ENCODE measurements around the gene PRH2. TPM values are rescaled to one million over a fixed set of nuclear protein-coding genes. Genes with fewer than 3 reads are reported as not detected.

Gene PRH2
- polyA plus RNA-seq, 1 donor (not counting 4 experiments of a cell fraction or from before 2014, with no cell fraction given) = 0.12 TPM

- Histone ChIP-seq H3K36me3 (ENCODE audit: control insufficient read depth in 2 of 2, extremely low read depth in 1 of 2, insufficient read depth in 2 of 2, low read length in 2 of 2) (no peaks in the 10 kb centered on the region), H2AFZ (ENCODE audit: control insufficient read depth, low read length) (peak within 1 kb of the TSS; percentile 68), H3K9me1 (ENCODE audit: control insufficient read depth, extremely low read depth, insufficient read depth, low read length) (no peaks in the 10 kb centered on the region), H4K20me1 (ENCODE audit: control insufficient read depth, extremely low read depth, insufficient read depth, low read length) (no peaks in the 10 kb centered on the region), H3K4me1 (ENCODE audit: control insufficient read depth, extremely low read depth, insufficient read depth, low read length) (peaks cover 38% of the 10 kb centered on the region), H3K4me3 (ENCODE audit: control insufficient read depth in 2 of 3, extremely low read depth in 1 of 3, insufficient read depth in 2 of 3, low read depth in 1 of 3, low read length in 3 of 3) (no peak within 1 kb of the TSS), H3K27ac (ENCODE audit: control insufficient read depth, insufficient read depth, low read length) (no peak within 1 kb of the TSS), H3K27me3 (ENCODE audit: control insufficient read depth, extremely low read depth, insufficient read depth, low read length) (no peaks in the 10 kb centered on the region), H3K9ac (ENCODE audit: control insufficient read depth, extremely low read depth, insufficient read depth, low read length) (no peak within 1 kb of the TSS), H3K9me3 (ENCODE audit: control insufficient read depth, low read depth, low read length) (no peaks in the 10 kb centered on the region), H3K4me2 (ENCODE audit: control insufficient read depth, extremely low read depth, insufficient read depth, low read depth, low read length) (peak within 1 kb of the TSS; percentile 57), H3K79me2 (ENCODE audit: control insufficient read depth, insufficient read depth, low read length) (no peaks in the 10 kb centered on the region)
- TF ChIP-seq EZH2 (IDR thresholded peaks at IDR 0.05; ENCODE audit: low read length) = no peak
- TF ChIP-seq, protein P1, sequence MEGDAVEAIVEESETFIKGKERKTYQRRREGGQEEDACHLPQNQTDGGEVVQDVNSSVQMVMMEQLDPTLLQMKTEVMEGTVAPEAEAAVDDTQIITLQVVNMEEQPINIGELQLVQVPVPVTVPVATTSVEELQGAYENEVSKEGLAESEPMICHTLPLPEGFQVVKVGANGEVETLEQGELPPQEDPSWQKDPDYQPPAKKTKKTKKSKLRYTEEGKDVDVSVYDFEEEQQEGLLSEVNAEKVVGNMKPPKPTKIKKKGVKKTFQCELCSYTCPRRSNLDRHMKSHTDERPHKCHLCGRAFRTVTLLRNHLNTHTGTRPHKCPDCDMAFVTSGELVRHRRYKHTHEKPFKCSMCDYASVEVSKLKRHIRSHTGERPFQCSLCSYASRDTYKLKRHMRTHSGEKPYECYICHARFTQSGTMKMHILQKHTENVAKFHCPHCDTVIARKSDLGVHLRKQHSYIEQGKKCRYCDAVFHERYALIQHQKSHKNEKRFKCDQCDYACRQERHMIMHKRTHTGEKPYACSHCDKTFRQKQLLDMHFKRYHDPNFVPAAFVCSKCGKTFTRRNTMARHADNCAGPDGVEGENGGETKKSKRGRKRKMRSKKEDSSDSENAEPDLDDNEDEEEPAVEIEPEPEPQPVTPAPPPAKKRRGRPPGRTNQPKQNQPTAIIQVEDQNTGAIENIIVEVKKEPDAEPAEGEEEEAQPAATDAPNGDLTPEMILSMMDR (optimal IDR thresholded peaks at IDR 0.05 in 1 of 3, IDR thresholded peaks at IDR 0.05 in 1 of 3, conservative IDR thresholded peaks at IDR 0.05 in 1 of 3; ENCODE audit: extremely low read depth in 1 of 3, insufficient read depth in 2 of 3, low read length in 3 of 3) = no peak
- no peak for FAIRE-seq
- no peak for DNase-seq (ENCODE audit: low read depth, low spot score)
- dilution Hi-C loops (cut with MboI; ENCODE audit: extremely low pct_ligation_motif_present, low sequenced_read_pairs) = no loop called here
These were observed 10.1 kb downstream of the PRH2 start, which contains the start of gene TAS2R14 for GRCh38 chr12:10939163-10939562. TSS of gene TAS2R14 (minus strand) at chr12:10939263. CDS start at chr12:10939207, 56 bp downstream.

DNA sequence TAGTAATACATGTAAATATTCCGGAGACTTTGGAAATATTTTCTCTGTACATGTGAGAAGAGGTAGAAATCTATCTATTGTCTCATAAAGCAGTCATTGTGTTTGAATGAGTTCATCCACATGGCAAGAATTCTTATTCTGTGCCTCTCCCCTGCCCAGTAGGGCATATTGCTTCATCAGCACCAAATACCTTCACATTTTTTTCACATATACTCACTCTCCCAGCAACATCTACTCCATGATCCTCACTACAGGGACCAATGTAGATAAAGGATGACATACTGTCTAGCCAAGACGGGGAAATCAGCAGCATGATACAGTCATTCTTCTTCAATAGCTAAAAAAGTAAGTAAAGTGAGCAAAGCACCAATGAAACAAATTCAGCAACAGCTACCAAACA lies 11.4 kb downstream of the PRH2 start:
- Histone ChIP-seq H3K79me2 (ENCODE audit: control insufficient read depth, insufficient read depth, low read length) (no peaks in the 10 kb centered on the region), H3K4me3 (ENCODE audit: control insufficient read depth in 2 of 3, extremely low read depth in 1 of 3, insufficient read depth in 2 of 3, low read depth in 1 of 3, low read length in 3 of 3) (no peak overlapping the region), H3K27ac (ENCODE audit: control insufficient read depth, insufficient read depth, low read length) (peak overlapping the region; percentile 36), H3K4me2 (ENCODE audit: control insufficient read depth, extremely low read depth, insufficient read depth, low read depth, low read length) (peak overlapping the region; percentile 7), H3K36me3 (ENCODE audit: control insufficient read depth in 2 of 2, extremely low read depth in 1 of 2, insufficient read depth in 2 of 2, low read length in 2 of 2) (no peaks in the 10 kb centered on the region), H3K9me3 (ENCODE audit: control insufficient read depth, low read depth, low read length) (no peaks in the 10 kb centered on the region), H3K4me1 (ENCODE audit: control insufficient read depth, extremely low read depth, insufficient read depth, low read length) (peaks cover 38% of the 10 kb centered on the region), H2AFZ (ENCODE audit: control insufficient read depth, low read length) (no peak overlapping the region), H3K9ac (ENCODE audit: control insufficient read depth, extremely low read depth, insufficient read depth, low read length) (no peak overlapping the region), H4K20me1 (ENCODE audit: control insufficient read depth, extremely low read depth, insufficient read depth, low read length) (no peaks in the 10 kb centered on the region), H3K27me3 (ENCODE audit: control insufficient read depth, extremely low read depth, insufficient read depth, low read length) (no peaks in the 10 kb centered on the region), H3K9me1 (ENCODE audit: control insufficient read depth, extremely low read depth, insufficient read depth, low read length) (no peaks in the 10 kb centered on the region)
- TF ChIP-seq EZH2 (IDR thresholded peaks at IDR 0.05; ENCODE audit: low read length) = no peak
- TF ChIP-seq, protein P1 (optimal IDR thresholded peaks at IDR 0.05 in 1 of 3, IDR thresholded peaks at IDR 0.05 in 1 of 3, conservative IDR thresholded peaks at IDR 0.05 in 1 of 3; ENCODE audit: extremely low read depth in 1 of 3, insufficient read depth in 2 of 3, low read length in 3 of 3) = no peak
- DNase-seq (ENCODE audit: low read depth, low spot score) (peak; percentile 71), FAIRE-seq (peak; percentile 74)
- dilution Hi-C loops (cut with MboI; ENCODE audit: extremely low pct_ligation_motif_present, low sequenced_read_pairs) = no loop called here
